ENCODE measurements around the gene CPD. TPM values are rescaled to one million over a fixed set of nuclear protein-coding genes. Genes with fewer than 3 reads are reported as not detected.

CPD gene
- polyA plus RNA-seq, 1 experiment = 109 TPM

- no peak overlapping the region for H3K27ac ChIP-seq (ENCODE audit: low read depth, low read length)
- DNase-seq (ENCODE audit: low read depth, low spot score) = no peak
- no peaks in the 10 kb centered on the region for H3K27me3 ChIP-seq (ENCODE audit: control insufficient read depth, insufficient read depth, low read length)
- no peak overlapping the region for H3K4me3 ChIP-seq (ENCODE audit: low read depth, low read length)
- ChIA-PET POLR2A (no interaction called here), CTCF (no interaction called here)
- no peaks in the 10 kb centered on the region for H3K9me3 ChIP-seq (ENCODE audit: control insufficient read depth, insufficient read depth, low read length)
- no peak for TF ChIP-seq CTCF (IDR thresholded peaks at IDR 0.05; ENCODE audit: low read depth, low read length)
Measured at GRCh38 chr17:30503558-30503957, 124.8 kb downstream of the CPD start.

DNA sequence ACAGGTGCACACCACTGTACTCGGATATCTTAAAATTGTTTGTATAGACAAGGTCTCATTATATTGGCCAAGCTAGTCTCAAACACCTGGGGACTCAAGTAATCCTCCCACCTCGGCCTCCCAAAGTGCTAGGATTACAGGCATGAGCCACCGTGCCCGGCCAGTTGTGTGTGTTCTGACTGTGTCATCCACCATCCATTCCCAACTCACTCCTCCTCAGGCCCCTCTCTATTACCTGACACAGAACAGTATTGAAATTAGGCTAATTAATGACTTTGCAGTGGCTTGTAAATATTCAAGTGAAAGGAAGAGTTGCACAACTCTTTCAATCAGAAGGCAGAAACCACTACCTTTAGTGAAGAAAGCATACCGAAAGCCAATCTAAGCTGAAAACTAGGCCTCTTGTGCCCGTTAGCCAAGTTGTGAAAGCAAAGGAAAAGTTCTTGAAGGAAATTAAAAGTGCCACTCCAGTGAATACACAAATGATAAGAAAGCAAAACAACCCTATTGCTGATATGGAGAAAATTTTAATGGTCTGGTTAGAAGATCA, 127.2 kb downstream of the CPD start:
- Histone ChIP-seq H3K4me3 (ENCODE audit: low read depth, low read length) (no peak overlapping the region), H3K27ac (ENCODE audit: low read depth, low read length) (no peak overlapping the region), H3K27me3 (ENCODE audit: control insufficient read depth, insufficient read depth, low read length) (no peaks in the 10 kb centered on the region), H3K9me3 (ENCODE audit: control insufficient read depth, insufficient read depth, low read length) (no peaks in the 10 kb centered on the region)
- ChIA-PET CTCF (no interaction called here), POLR2A (no interaction called here)
- TF ChIP-seq CTCF (IDR thresholded peaks at IDR 0.05; ENCODE audit: low read depth, low read length) = no peak
- DNase-seq (ENCODE audit: low read depth, low spot score) = no peak

GRCh38 chr17:30506481-30506880, 127.8 kb downstream of the CPD start:
- Histone ChIP-seq H3K27ac (ENCODE audit: low read depth, low read length) (no peak overlapping the region), H3K27me3 (ENCODE audit: control insufficient read depth, insufficient read depth, low read length) (no peaks in the 10 kb centered on the region), H3K9me3 (ENCODE audit: control insufficient read depth, insufficient read depth, low read length) (no peaks in the 10 kb centered on the region), H3K4me3 (ENCODE audit: low read depth, low read length) (no peak overlapping the region)
- POLR2A ChIA-PET = no interaction called here
- CTCF ChIA-PET = no interaction called here
- TF ChIP-seq CTCF (IDR thresholded peaks at IDR 0.05; ENCODE audit: low read depth, low read length) = no peak
- no peak for DNase-seq (ENCODE audit: low read depth, low spot score)

- no peak for DNase-seq (ENCODE audit: low read depth, low spot score)
- TF ChIP-seq CTCF (IDR thresholded peaks at IDR 0.05; ENCODE audit: low read depth, low read length) = no peak
- Histone ChIP-seq H3K27me3 (ENCODE audit: control insufficient read depth, insufficient read depth, low read length) (no peaks in the 10 kb centered on the region), H3K9me3 (ENCODE audit: control insufficient read depth, insufficient read depth, low read length) (no peaks in the 10 kb centered on the region), H3K27ac (ENCODE audit: low read depth, low read length) (no peak overlapping the region), H3K4me3 (ENCODE audit: low read depth, low read length) (no peak overlapping the region)
- CTCF ChIA-PET = no interaction called here
- POLR2A ChIA-PET = no interaction called here
Measured at GRCh38 chr17:30513346-30513745, 134.6 kb downstream of the CPD start.

GRCh38 chr17:30514895-30515596, 136.3 kb downstream of the CPD start:
- ChIA-PET POLR2A (no interaction called here), CTCF (interaction anchor here (0.8 kb wide), 1 partner anchor 200 kb away, joined by 5 read pairs; no protein-coding TSS in a partner anchor)
- Histone ChIP-seq H3K4me3 (ENCODE audit: low read depth, low read length) (no peak overlapping the region), H3K9me3 (ENCODE audit: control insufficient read depth, insufficient read depth, low read length) (no peaks in the 10 kb centered on the region), H3K27me3 (ENCODE audit: control insufficient read depth, insufficient read depth, low read length) (no peaks in the 10 kb centered on the region), H3K27ac (ENCODE audit: low read depth, low read length) (no peak overlapping the region)
- DNase-seq (ENCODE audit: low read depth, low spot score) = no peak
- TF ChIP-seq CTCF (IDR thresholded peaks at IDR 0.05; ENCODE audit: low read depth, low read length) = no peak
